Stimulated activated CD4-positive, alpha-beta T cell treated with anti-CD3 and anti-CD28 coated beads, Interleukin-12 subunit alpha, Interleukin-12 subunit beta, amount 100 ng/mL, for 4 hours (primary cell): ENCODE data around the gene FYN.
"Not testable (repeated sequence)": the region's sequence is repeated elsewhere in the genome, so short reads cannot be mapped to it uniquely, and the experiment has no call there.

ENCODE experiments used
- DNase-seq: peaks from one replicate; pipeline ENCODE4 v3.0.0-alpha.2; 2020

FYN gene

GRCh38 chr6:111805511-111806164 lies 67.6 kb downstream of the FYN start:
- peak; percentile 36 for DNase-seq

GRCh38 chr6:111804627-111805235 lies 68.5 kb downstream of the FYN start:
- DNase-seq: peak; percentile 33

DNA sequence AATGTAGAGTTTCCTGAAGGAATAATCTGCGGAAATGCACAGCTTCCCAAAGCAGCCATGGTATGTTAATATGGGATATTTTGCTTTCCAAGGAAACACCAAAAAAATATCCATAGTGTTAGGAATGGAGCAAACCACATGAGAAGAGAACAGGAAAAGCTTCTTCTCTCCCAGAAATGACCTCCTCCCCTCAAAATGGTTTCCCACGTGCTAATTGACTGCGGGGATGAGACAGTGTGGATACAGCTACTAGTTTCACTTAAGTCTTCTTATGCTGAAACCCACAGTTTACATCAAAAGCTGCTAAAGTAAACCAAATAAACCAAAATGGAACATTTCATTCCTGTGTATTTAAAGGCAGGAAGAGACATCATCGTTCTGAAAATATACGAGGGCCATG lies 69.4 kb downstream of the FYN start:
- no peak for DNase-seq

DNA sequence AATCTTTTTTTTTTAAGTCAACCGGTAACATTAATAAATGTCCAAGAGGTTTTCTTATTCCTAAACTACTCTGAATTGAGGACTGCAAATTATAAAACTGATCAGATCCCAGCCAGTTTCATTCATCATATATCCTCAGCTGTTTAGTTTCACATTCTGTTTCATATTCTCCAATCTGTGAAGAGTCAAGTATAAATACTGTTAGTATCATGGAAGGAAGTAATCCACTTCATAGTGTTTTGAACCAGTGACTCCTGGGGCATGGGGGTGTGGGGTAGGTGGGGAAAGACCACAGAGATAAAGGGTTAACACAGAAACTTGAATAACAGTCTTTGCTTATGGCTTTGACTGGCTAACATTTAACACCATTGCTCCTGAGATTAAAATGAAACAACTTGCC lies 69.9 kb downstream of the FYN start:
- DNase-seq: no peak

DNA sequence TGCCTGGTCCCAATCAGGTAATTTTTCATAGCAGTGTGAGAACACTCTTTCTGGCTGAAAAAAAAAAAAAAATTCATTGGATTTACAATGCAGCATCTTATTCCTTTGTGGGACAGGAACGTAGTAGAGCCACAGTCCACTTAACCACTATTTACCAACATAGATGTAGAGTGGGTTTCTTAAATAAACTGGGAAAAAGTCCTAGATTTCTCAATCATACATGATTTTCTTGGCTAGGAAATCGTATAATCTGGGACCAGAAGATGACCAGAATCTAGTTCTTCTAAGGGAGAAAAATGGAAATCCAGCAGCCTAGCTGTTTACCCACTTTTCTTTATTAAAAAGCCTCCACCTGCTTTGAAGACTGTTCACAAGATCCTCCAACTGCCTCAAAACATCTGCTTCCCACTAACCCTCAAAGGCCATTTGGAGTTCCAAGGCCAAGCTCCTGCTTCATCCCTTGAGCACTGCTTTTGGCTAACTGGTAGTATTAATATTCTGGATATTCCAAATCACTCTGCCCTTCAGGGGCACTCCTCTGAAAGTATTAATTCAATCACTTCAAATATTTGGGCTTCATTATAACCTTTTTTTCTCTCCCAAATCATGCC lies 70.4 kb downstream of the FYN start:
- no peak for DNase-seq

- DNase-seq: no peak
These were observed 71.2 kb downstream of the FYN start for GRCh38 chr6:111802015-111802414.

DNA sequence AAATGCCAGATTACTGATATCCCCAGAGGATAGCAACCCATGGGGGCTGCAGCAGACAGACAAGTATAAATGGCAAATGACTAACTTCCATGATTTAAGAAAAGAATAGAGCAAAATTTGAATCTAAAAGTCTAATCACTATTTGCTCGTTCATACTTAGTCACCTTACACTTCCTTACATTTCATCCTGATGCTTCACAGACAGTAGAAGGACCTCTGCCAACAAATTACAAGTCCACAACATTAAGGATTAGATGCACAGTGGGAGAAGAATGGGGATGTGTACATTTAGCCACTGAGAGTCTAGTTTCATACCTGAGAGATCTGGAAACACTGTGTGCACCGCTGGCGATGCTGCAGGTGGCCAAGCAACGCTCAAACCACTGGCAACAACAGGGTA lies 72.4 kb downstream of the FYN start:
- no peak for DNase-seq

GRCh38 chr6:111800259-111800765 lies 72.9 kb downstream of the FYN start:
- no peak for DNase-seq

- no peak for DNase-seq
These were observed 73.5 kb downstream of the FYN start for GRCh38 chr6:111799576-111800258.

DNA sequence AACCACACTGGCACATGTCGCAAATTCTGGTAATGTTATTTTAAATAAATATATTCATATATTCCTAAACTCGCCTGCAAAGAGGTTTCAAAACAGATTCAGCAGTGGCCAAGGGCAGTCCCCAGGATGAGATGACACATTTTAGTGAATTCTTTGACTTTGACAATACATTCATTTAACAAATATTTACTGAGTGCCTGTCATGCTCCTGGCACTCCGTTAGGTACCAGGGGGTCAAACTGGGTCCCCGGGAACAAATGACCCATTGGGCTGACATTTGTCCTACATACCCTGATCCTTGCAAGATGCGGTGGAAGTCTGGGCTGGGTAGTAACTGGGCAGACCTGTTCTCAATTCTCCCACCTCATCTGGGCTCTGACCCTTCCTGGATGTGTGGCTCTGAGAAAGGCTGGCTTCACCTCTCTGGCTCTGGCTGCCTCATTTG lies 74.9 kb downstream of the FYN start:
- no peak for DNase-seq

DNA sequence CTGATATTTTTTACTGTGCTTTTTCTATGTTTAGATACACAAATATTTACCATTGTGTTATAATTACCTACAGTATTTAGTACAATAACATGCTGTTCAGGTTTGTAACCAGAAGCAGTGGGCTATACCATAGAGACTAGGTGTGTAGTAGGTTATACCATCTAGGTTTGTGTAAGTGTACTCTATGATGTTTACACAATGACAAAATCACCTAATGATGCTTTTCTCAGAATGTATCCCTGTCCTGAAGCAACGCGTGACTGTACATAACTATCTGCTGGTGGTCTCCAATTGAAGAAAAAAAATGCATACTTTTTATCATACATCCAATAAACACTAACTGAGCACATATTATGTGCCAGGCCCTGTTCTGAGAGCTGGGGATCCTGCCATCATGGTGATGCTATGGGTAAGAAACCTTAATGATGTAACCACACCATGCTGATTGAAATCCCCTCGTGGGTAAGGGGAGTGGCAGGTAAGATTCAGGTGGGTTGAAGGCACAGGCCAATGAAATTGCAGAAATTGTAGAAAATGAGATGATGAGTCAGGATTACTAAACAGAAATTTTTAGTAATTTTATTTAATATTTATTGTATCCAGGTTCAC lies 76.8 kb downstream of the FYN start:
- no peak for DNase-seq

DNA sequence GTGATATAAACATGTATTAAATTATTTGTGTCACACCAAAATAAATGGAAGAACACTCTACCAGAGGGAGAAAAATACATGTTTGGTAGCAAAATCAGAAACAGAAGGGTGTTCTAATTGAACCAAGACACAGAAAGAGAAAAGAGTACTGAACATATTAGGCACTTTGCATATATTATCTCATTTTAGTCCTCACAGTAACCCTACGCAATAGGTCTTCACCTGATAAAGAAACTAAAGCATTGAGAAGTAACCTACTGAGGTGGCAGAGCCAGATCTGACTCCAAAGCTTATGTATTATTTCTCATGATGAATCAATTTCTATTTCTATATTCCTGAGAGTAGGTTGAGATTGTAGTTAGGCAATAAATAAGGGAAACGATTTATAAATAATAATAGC lies 77.7 kb downstream of the FYN start:
- DNase-seq: no peak

DNA sequence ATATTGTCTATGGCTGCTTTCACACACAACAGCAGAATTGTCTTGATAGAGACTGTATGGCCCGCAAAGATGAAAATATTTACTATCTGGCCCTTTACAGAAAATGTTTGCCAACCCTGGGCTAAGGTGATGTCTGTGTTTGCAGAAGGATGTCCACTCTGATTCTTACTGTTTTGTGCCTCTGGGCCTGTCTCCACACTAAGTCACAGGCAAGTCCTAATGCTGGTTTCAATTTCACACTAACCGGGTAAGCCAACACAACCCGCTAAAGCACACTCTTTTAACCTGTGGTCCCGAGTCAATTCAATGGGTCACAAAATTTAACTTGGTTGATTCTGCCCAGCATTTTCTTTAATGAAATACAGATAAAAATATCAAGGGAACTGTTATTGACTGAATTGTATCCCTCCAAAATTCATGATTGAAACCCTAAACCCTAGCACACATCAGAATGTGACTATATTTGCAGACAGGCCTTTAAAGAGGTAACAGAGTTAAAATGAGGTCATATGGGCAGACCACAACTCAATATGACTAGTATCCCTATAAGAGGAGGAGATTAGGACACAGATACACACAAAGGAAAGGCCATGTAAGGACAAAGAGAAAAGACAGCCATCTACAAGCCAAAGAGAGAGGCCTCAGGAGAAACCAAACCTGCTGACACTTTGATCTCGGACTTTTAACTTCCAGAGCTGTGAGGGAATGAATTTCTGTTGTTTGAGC lies 78.4 kb downstream of the FYN start:
- DNase-seq: no peak

GRCh38 chr6:111794300-111794699 lies 79.0 kb downstream of the FYN start:
- no peak for DNase-seq

DNA sequence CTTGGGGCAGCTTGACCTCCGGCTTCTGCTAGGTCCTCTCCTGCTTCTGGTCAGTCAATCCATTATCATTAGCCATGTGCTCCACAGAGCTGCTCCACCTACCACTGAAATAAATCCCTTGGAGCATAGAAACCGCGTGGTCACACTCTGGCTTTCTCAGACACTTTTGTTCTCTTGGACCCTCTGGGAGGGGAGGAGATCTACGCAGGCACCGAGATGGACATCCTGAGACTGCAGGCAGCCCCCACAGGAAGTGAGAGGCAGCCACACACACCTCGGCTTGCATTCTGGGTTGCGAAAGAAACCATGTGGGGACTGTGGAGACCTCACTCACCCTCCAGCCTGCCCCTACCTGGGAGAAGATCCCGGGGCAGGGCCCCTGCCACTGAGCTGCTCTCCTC lies 79.5 kb downstream of the FYN start:
- DNase-seq: no peak

GRCh38 chr6:111792914-111793700 lies 80.1 kb downstream of the FYN start:
- no peak for DNase-seq

GRCh38 chr6:111792241-111792640 lies 81.0 kb downstream of the FYN start:
- DNase-seq: no peak

DNA sequence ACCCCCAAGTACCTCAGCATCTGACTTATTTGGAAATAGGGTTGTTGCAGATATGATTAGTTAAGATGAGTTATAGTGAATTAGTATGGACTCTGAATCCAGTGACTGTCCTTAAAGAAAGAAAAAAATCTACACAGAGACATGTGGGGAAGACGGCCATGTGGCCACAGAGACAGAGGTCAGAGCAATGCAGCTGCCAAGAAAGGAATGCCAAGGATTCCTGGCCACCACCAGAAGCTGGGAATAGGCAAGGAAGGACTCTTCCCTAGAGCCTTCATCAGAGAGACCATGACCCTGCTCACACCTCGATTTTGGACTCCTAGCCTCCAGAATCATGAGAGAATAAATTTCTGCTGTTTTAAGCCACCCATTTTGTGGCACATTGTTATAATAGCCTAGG lies 81.8 kb downstream of the FYN start:
- DNase-seq: no peak

- no peak for DNase-seq
These were observed 83.7 kb downstream of the FYN start for GRCh38 chr6:111789598-111789997.

DNA sequence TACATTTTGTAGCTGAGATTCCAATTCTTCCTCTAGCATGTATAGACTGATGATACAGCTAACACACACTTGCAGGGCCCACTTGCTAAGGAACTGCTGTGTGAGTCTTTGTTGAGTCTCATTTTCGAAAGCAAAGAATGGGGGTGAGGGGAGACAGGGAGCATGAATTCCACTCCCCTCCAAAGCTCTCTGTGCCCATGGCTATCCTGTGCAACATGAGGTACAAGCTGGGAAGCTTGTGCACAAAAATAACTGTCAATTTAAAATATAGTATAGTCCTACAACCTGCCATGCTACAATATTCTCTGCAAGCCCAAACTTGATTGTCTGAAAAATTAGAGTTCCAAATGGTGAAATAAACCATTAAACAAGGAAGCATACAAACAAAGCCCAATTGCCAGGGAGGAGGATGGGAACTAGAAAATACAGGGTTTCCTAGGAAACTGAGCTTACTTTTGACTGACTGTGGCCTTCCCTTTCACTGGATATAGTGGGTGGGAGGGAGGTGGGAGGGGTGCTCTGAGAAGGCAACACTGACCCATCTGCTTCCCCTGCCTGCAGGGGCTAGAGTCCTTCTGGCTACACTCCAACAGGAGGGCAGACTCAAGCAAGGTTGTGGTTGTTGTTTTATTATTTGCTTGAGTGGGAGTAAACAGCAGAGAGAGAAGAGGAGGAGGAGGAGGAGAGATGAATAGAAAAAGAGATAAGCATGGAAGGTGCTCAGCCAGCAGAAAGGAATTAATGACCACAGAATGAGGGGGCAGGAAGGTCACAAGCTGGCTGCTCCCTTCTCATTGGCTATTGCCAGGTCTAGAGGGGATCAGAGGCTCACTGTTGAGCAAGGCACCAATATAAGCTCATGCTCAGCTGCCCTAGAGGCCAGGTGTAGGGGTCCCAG lies 84.6 kb downstream of the FYN start:
- no peak for DNase-seq

GRCh38 chr6:111786151-111786550 lies 87.1 kb downstream of the FYN start:
- not testable (repeated sequence) for DNase-seq
